Kidney glomerular epithelial cell (primary cell): Measurements from ENCODE around the gene TRIM40.
A peak's percentile ranks its signal among the peaks of the same experiment; 100 is the strongest.

Source experiments
- DNase-seq: peaks from one replicate; lab custom pipeline; 2025; lab: John Stamatoyannopoulos, UW

The TRIM40 gene, protein sequence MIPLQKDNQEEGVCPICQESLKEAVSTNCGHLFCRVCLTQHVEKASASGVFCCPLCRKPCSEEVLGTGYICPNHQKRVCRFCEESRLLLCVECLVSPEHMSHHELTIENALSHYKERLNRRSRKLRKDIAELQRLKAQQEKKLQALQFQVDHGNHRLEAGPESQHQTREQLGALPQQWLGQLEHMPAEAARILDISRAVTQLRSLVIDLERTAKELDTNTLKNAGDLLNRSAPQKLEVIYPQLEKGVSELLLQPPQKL

DNA sequence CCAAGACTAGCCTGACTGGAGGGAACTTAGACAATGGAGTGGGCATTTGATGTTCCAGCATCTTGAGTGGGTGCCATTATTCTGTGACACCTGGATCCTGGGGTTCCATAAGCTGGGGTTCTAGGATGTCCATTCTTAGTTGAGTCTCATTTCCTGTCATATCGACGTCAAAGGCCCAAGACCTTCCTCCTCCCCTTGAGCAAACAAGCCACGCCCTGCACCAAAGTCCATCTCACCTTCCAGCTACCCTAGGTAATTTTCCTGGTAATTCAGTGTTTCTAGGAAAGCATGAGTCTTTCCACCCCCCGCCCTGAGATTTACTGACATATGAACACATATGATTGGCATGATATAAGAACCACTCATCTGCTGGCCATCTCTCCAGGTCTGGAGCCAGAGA lies at the start of gene TRIM40:
TSS of gene TRIM40 (plus strand) at position 384 of the 400 bp plus-strand sequence. CDS start 897 bp downstream, outside the sequence.
- DNase-seq: no peak

DNA sequence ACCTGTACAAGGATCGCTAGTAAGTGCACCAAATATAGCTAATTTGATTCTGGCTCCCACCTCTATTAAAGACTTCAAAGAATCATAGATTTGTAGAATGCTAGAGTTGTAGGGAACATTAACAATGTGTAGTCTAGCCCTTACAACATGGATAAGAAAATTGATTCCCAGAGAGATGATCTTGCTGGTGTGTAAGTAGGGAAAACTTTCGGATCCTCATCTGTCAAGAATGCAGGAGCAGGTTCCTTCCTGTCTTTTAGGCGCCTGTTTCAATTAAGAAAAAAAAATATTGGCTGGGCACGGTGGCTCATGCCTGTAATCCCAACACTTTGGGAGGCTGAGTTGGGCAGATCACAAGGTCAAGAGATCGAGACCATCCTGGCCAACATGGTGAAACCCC lies 48.1 kb upstream of the TRIM40 start:
- DNase-seq: no peak

DNA sequence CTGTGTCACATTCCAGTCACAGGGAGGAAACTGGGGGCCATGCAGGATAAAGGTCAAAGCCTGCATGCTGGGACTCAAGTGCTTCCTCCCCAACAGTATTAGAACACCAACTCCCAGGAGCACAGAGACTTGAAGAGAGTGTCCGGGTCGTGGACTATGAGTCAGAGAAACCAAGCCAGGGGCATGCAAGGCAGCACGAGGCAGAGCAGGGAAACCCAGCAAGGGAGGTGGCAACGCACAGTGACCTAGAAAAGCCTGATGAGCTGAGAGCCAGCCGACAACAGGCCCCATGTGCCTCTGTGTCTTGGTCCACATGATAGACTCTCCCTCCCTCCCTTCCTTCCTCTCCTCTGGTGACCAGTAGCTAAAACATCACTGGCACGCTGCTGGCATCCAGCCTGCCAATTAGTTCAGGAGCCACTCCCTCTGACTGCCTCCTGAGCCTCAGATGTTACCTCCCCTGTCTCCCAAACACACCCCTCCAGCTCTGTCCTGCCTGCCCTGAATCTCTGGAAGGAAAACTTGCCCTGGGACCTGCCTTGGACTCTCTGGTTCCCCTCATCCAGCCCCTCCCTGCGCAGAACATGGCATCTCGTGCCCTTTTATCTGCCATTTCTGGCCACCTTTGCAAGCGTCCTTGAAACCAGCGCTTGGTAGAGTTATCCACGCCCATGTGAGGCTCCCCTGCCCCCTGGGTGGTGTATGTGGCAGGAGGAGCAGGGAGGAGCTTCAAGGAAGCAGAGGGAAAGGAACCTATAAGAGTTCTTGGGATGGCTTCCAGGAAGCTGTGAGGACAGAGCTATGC lies 44.2 kb upstream of the TRIM40 start:
- peak; percentile 70 for DNase-seq

- DNase-seq: no peak
Measured at GRCh38 chr6:30092852-30093543, 42.9 kb upstream of the TRIM40 start.

DNA sequence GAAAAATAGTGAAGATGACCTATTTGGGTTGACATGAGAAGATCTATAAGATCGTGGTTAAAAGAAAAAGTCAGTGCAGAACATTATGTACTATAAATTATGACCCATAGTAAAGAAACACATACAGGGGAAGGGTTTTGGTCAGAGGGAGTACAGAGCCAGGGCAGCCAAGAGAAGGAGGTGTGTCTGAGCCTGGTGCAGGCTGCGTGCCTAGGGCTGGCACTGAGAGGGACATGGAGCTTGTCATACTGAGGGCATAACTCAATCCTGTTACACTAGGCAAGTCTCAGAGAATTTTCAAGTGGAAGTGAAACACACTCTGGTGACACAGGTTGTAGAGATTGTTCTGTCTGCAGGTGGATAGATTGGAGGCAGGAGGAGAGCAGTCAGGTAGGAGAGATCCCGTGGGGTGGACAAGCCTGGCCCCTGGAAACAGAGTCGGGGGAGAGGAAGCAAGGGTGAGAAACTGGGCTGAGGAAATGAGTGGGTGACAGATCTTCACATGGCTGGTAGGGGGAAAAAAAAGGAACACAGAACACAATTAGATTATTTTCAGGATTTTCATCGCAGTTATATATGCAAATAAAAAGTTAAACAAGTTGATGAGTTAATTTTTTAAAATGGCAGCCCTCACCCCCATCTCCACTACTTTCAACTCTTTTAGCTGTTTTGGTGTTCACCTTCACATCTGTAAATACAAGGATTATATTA lies 41.8 kb upstream of the TRIM40 start:
- DNase-seq: no peak

GRCh38 chr6:30096829-30097228 lies 39.1 kb upstream of the TRIM40 start:
- DNase-seq: no peak

- DNase-seq: no peak
Measured at GRCh38 chr6:30097902-30098768, 37.8 kb upstream of the TRIM40 start.

- no peak for DNase-seq
Measured at GRCh38 chr6:30100154-30100553, 35.8 kb upstream of the TRIM40 start.

GRCh38 chr6:30100585-30101443 lies 35.1 kb upstream of the TRIM40 start:
- DNase-seq: no peak

GRCh38 chr6:30101444-30102413 lies 34.2 kb upstream of the TRIM40 start:
- DNase-seq: peak; percentile 55

DNA sequence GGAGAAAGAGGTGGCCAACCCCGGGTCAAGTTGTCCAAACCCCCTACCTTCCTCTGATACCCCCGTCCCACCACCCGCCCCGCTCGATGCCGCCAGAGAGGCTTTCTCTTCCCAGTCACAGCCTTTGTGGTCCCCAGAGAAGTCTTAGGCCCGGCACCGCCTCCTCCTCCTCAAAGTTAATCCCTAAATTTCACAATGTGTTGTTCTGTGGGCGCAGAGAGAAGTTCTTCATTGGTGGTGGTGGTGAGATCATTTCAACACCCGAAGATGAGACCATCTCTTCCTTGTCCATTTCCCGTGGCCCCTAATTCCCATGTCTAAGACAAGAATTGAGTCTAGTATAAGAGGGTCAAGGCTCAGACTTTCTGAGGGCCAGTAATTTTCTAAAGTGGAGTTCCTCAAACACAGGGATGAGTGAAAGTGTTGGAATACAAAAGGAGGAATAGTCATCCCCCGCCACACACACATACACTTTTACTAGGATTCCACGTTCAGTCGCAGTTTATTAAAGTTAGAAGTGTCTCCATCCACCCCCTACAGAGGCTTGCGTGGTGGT lies 33.4 kb upstream of the TRIM40 start:
- DNase-seq: no peak

DNA sequence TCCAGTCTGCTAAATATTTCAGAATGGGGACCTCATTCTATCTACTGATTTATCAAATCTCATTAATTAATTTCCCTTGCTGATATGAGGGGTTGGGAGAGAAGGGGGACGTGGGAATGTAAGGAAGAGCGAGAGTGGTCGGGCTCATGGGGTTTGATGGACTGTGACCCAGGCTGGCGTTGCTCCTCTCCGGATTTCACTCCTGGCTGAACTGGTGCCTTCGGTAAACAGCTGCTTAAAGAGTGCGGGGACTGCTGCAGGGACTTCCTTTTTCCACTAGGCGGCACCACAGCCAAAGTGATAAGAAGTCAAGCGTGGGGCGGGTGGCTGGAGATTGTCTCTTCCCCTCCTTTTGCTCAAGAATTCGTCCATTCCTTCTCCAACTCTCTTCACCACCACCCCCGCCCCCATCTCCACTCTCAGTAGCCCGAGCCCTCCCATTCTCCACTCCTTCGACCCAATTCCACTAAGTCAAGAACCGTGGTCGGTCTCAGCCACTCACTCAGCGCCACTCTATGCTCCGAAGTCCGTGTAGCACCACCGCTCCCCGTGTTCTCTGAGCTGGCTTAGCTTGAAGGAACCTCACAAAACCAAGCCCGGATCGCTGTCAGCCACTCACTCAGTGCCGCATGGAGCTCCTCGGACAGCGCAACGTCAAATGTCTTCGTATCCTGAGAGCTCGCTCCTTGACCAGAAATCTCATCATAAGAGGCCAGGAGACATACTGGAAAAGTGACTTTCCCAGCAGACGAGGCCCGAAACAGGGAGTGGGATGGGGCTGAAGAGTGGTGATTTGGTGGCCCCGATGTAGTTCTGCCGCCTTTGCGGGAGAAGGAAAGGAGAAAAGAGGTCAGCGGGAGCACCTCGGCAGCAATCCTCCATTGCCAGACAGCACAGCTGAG lies 32.7 kb upstream of the TRIM40 start:
- peak; percentile 88 for DNase-seq

DNA sequence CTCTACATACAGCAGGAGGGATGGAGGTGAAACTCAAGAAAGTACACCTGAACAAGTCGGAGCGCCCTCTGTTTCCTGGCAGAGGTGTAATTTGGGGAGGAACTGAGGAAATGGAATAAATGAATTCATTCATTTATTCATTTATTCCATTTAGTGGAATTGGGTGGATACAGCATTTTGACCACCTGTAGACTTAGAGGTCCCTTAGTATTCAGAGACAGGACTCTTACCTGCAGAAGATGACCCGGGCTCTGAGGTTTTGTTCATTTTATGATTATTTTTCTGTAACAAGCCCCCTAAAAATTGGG lies 32.1 kb upstream of the TRIM40 start:
- DNase-seq: no peak

GRCh38 chr6:30104661-30105060 lies 31.3 kb upstream of the TRIM40 start:
- no peak for DNase-seq

GRCh38 chr6:30111266-30111856 lies 24.6 kb upstream of the TRIM40 start:
- DNase-seq: no peak

DNA sequence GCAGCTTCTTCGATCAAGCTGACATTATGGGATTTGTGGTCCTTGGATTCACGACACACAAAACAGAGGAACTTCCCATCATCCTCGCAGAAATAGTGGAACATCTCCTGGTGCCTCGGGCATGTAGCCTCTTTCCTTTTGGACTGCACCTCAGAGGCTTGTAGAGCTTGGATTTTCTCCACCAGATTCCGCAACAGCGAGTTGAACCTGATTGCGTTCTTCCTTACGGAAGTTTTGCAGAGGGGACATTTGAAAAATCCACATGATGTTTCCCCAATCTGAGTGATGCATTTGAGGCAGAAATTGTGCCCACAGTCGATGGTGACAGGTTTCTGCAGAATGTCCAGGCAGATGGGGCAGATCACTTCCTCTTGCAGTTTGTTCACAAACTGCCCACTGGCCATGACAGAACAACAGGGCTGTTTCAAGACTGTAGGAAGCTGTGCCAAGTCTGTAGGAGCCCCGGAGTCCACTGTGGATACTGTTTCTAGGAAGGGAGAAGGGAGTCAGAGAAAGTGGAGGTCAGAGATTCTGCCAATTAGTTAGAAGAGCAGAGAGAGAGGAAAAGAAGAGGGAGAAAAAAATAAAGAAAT lies 23.4 kb upstream of the TRIM40 start:
- no peak for DNase-seq
